GM21723 (cell line): ENCODE measurements around the gene GRAMD1B.
A peak's percentile ranks its signal among the peaks of the same experiment; 100 is the strongest.

Experiments used
- ATAC-seq: cut with Tn5 transposase; IDR thresholded peaks from one replicate; pipeline ENCODE4 v1.9.1; 2021; ENCODE audit warnings: mild to moderate bottlenecking, moderate library complexity; ENCODE audit not compliant: unreplicated experiment

Gene GRAMD1B

DNA sequence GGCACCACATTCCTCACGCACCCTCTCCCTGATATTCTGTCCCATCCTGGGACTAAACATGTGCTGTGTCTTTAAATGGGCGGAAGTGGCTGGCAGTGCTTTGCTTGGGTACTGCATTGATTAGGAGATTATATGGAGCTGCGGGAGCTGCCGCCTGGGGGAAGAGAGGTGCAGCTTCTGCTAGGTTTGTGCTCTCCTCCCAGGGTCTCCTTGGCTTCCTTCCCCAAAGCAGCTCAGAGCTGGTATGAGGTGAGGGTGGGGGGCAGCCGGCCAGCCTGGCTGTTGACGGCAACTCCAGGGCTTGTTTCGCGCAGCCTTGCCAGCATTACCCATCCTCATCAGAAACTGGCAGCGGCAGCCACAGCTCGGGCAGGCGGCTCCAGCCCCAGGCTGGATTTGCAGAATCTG, 95.4 kb downstream of the GRAMD1B start:
- no peak for ATAC-seq

DNA sequence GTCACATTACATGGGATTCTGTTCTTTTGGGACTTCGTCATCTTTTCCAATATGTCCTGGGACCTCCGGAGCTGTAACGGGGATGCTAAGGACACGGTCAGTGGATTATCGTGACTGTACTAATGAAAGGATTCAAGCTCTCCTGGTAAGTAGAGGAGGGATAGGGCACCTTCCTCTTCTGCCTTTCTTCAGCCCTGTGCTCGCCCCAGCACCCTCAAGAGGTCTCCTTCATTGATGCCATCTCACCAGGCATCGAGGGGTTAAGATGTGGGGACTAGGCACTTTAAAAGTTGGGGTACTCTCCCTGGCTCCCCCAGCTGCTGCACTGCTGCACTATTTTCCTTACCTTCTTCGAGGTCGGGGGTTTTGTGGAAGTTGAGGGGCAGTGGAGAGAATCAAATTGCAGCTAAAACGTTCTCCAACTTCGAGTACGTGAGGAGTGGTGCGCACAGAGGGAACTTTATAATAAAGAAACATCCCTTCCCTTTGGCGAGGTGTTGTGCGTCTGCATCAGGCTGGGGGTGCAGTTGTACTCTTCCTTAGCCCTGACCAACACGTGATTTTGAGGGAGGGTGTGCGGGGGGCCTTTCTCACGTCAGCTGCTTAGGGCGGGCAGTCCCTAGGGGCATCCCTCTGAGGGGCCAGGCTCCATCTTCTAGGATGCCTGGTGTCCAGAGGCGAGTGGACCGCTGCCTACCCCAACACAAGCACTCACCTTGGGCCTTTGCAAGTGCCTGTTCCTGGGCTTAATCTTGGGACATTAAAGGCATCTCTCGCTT, 96.1 kb downstream of the GRAMD1B start:
- no peak for ATAC-seq

DNA sequence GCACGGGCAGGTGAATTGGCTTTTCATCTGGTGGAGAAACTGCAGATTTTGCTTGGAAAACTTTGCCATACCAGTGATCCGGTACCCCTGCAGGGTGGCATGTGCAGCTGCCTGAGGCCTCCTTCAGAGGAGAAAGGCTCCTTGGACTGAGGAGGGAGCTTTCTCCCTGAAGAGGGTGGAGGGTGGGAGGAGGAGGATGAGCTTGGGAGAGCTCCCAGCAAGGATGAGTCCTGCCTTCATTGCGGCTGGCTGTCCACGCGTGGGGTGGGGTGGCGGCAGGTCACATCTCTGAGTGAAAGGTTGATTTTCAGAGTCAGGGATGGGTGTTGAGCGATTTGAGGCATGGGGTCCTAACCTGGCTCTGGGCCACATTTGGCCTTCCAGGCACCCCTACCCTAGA, 96.8 kb downstream of the GRAMD1B start:
- no peak for ATAC-seq

DNA sequence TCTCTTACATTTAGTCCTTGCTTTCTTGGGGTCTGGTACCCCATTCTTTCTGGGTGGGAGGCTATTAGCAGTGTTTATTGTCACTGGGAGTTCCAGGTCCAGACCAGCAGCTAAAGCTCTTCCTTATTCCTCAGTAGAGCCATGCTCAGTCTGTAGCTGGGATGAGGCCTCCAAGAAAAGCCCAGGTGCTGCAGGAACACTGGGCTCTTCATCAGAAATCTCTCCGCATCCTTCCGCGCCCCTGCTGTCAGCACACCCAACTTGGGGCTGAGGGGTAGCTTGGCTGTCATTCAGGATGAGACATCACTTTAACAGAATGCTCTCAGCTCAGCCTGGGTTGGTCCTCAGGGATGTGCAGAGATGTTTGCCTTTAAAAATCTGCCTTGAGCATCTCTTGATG, 97.5 kb downstream of the GRAMD1B start:
- no peak for ATAC-seq

DNA sequence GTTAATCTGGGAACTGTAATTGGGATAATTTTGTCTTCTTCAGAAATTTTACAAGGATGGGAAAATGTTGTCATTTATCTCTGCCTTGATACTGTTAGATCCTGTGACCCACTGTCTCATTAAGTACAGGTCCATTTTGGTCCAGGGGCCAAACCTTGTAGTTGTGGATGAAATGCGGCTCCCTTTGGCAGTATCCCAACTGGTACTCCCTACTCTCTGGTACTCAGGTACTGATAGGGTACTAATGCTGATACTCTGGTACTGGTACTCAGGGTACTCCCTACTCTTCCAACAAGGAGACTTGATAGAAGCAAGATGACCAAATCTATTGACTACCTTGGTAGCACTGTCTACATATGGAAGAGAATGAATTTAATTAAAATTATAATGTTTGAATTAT, 97.9 kb downstream of the GRAMD1B start:
- ATAC-seq, result no peak

DNA sequence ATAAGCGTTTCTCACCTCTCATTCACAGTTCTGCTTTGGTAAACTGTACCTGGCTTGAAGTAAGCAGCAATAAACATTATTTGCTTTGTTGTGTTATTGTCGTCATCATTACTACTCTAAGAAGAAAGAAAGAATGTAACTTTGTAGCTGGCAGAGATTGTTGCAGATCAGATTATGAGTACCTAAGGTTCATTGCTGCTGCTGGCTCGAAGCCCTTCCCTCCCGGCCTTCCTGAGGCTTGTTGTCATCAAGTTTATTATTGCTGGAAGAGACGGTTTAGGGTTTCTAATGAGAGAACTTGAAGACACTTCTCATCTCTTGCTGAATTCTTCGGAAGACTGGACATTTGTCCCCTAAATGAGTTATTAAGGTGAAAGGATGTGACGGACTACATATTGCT, 101.3 kb downstream of the GRAMD1B start:
- no peak for ATAC-seq

DNA sequence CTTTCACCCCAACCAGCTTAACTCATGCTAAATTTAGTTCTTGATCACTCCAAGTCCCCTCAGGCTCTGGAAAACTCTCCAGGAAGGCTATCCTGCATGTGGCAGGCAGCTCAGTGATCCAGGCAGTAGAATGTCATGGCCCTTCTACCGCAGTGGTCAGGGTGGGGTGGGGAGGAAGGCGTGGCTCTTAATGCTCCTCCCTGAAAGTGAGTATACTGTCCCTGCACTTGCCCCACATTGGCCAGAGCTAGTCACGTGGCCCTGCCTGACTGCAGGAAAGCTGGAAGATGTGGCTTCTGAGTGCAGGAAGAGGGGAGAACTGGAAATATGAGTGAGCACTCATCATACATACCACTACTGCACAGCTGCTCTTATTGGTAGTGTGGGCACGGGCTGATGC, 102.1 kb downstream of the GRAMD1B start:
- ATAC-seq, result no peak

DNA sequence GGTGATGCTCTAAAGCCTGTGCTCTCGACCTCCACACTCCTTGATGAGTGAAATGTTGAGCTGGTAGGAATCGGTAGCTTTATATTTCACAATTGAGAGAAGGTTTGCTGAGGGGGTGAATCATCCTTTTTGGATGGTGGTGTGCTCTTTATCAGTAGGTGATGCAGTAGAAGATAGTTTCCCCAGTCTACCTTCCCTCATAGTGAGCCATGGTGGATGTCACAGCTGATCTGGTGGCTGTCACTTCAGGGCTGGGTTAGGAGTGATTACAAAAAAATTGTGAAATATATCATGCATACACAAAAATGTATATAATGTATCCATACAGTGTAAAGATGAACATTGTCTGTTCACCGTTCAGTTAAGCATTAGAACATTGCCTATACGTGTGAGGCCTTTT, 105.3 kb downstream of the GRAMD1B start:
- ATAC-seq, result no peak

DNA sequence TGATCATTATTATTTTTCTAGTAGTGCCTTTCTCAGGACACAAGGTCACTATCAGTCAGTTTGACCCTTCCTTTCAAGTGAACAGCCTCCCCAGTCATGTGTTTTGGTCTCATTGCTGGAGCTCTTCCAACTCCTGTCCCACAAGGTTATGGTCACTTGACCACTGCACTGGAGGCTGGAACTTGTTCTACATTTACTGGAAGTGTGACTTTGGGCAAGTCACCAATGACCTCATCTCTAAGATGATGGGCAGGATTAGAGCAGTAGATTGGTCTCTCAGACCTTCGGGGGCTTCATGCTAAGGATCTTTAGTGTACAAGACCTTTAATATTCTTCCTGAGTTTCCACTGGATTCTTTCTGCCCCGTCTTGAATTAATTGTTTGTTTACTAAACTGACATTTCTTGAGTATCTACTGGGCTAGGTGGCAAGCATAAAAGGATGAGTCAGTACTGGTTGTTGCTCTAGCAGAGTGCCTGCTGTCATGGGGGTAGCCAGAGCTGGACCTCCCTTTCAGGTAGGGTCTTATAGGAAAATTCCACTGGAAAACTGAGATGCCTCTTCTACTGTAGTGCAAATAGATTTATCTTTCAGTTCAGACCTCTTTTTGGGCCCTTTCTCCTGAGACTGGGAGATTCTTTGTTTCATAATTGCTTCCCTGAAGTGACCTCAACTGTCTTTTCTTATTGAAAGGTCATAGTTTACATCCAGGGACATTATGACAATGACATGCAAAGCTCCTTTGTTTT, 106.8 kb downstream of the GRAMD1B start:
- no peak for ATAC-seq

DNA sequence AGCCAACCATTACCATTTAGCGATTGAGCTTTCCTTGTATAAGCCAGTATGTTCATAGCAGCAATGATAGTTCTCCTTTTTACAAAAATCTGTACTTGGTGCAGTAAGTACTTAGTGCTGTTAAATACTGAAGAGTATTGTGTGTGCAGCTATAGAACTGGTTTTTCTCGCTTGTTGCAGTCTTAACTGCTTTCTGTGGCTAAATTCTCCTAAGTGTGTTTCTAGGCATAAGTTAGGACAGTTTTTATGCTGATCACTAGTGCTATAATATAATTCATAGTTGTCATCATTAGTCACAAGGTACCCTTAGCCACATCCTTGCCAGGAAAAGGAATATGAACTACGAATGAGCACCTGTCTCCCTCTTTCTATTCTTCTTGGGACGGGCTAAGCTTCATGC, 107.7 kb downstream of the GRAMD1B start:
- ATAC-seq, result no peak

DNA sequence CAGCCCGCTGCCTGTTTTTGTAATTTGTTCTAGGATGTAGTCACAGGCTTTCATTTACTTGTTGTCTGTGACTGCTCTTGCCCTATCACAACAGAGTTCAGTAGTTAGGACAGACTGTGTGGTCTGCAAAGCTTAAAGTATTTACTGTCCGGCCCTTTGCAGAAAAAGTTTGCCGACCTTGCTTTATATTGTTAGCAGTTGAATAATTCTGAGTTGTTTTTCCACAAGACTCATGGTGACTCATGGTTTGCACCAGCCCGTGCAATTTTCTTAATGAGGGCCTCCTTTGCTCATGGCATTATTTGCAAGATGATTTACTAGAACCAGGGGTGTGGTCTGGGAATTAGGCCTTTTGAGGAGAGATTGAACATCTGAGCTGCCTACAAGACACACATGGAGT, 113.7 kb downstream of the GRAMD1B start:
- ATAC-seq, result no peak

DNA sequence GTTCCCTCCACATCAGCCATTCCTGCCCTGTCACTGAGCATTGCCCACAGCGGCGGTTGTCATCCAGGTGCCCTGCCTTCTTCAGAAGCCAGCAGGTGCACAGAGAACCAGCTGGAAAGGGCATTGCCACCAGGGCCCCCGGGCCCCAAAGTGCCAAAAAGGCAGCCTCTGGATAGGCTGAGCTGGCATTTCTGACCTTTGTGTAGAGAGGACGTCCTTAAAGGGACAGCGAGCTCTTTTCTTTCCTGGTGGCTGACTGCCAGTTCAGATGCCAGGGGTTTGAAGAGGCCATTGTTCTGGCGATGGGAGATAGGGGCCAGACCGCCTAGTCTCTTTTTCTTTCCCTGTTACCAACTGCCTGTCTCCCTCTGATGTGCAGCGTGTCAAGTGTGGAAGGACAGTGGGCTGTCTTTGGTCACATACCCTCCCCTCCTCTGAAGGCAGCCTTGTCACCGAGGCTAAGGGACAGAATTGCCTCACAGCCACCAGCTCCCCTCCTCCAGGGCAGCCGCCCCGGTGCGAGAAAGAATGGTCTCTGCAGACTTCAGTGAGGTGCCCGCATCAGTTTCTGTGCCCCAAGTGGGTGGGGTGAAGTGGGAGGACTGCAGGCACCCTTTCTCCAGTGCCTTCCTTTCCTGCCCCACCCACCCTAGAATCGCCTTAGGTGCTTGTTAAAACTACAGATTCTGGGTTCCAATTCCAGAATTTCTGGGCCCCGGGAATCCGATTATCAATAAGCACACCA, 114.7 kb downstream of the GRAMD1B start:
- ATAC-seq, result no peak

DNA sequence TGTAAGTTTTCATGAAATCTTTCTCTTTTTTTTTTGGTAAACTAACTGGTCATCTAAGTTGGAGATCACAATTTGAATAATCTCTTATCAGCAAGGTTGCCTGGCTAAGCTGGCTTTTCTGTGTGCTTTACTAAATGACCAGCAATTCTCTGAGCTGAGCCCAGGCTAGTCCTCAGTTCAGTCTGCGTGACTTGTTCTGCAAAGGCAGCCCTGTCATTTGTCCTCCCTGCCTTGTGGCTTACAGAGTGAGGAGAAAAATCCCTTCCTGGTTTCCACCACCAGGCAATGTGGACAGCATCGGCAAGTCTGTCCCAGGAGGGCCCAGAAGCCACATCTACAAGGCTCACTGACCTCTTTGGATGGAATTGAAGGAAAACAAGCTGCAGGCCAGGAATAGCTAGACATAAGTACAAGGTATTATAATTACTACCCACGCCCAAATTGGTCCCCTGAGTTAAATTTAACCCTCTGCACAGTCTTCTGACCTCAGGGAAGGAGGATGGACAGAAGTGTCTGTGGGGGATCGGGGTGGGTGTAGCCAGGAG, 115.7 kb downstream of the GRAMD1B start:
- ATAC-seq, result no peak

DNA sequence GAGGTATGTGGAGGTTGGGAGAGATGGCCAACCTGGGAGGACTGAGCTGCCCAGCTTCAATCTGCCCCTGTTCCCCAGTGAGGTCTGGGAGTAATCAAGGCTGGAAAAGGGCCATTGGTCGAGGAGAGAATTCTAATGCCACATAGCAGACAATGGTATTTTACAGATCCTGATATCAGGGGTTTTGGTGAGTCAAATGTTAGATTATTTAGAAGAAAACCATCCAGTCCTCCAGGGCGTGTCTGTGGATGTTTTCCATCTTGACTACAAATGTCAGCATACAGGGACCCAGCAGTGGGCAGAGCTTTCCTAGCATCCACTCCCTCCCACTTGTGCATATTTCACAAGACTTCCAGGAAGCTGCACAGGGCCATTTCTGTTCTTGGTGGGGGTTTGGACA, 116.4 kb downstream of the GRAMD1B start:
- ATAC-seq, result no peak

DNA sequence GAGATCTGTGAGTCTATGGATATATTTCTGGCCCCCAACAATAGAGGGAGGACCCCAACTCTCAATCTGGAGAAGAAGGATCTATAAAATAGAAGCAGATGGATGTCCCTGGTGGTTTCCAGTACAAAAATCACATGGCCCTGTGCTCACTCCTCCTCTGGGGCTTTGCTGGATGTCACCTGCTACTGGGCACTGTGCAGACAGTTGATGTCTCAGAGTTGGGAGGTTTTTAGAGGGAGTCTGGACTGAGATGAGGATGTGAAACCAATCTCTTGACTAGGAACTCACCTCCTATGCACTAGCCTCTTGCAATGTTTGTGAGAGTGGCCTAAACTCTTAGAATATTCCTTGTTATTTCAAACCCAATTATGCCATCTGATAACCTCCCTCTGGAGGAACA, 117.1 kb downstream of the GRAMD1B start:
- peak; percentile 88 for ATAC-seq

DNA sequence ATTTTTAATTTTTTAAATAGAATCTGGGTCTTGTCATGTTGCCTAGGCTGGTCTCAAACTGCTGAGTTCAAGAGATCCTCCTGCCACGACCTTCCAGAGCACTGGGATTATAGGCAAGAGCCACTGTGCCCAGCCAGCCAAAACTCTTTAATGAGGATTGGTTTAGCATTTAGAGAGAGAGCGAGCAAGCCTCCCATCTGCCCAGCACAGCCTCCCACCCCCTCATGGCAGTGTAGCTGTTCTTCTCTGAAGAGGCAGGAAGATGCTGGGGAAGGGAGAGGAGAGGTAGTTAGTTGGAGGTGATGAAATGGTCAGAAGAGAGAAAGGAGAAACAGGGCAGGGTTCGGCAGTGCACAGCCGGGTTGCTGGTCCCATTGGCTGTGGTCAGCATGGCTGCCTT, 118.7 kb downstream of the GRAMD1B start:
- ATAC-seq, result no peak

DNA sequence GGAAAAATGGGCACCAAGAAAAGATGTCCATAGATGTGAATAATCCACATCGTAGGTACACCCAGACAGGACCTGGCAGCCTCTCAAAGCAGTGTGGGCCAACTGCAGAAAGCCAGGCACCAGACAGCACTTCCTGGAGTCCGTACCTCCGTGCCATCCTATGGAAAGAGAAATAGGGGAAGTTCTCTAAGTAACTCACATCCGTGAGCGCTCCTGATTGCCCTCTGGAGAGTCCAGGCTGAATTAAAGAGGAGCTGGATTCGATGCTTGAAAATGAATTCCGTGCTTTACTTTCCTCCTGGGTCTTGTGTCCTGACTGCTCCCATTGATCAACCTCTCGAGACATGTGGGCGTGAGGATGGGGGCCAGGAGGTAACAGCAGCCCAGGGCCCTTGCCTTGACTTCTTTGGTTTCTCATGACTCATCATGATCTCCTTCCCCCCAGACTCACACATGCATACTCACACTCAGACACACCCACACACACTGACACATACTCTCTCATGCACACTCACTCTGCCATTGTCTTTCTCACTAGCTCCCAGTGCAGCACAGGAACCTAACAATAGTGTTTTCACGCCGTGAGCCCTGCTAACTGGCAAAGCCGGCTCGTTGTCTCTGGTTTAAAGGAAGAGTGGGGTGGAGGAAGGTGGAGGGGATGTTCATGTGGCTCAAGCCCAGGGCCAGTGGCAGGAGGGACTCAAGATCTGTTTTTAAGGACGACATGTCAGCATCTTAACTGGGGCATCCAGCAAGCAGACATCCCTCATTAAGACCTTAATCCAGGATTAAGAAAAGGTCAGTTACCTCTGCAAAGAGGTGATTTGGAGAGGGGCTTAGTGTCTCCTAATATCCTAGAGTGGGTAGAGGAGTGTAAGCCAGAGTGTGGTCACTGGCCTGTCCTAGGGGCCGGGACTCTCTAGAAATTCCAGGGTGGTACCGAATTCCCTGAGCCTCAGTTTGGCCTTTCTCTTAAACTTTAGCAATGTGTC, 120.2 kb downstream of the GRAMD1B start:
- ATAC-seq, result no peak

DNA sequence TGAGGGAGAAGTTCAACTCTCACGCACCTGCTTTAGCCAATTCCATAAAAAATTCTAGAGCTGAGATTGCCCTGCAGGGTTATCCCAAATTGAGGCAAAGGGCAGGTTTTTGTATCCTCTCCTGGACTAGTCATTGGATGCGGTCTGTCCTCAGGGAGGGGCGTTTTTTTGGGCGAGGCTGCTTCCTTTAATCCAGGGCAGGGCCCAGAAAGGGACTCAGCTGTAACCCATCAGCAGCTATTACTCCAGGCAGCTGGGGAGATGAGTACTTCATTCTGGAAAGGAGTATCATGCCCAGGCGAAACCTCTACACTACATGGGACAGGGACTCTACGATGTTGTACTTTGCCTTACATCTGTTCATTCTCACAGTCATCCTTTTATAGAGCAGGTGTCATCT, 121.0 kb downstream of the GRAMD1B start:
- ATAC-seq, result no peak

DNA sequence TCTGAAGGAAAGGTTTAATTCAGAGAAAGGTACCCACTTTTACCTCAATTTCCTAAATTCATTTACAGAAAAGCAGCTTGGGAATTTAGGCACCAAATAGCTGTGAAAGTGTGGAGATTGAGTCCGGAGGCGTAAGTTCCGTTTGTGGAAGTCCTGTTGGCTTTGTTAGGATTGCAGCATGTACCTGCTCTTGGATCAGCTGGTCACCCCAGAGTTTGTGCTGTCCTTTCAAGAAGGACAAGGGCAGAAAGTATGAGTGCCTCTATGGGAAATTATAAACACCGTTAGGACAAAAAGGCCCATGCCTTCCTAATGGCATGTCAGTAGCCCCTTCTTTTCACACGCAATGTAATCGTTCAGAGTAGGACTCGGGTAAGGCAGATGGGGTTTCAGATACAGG, 126.6 kb downstream of the GRAMD1B start:
- no peak for ATAC-seq

DNA sequence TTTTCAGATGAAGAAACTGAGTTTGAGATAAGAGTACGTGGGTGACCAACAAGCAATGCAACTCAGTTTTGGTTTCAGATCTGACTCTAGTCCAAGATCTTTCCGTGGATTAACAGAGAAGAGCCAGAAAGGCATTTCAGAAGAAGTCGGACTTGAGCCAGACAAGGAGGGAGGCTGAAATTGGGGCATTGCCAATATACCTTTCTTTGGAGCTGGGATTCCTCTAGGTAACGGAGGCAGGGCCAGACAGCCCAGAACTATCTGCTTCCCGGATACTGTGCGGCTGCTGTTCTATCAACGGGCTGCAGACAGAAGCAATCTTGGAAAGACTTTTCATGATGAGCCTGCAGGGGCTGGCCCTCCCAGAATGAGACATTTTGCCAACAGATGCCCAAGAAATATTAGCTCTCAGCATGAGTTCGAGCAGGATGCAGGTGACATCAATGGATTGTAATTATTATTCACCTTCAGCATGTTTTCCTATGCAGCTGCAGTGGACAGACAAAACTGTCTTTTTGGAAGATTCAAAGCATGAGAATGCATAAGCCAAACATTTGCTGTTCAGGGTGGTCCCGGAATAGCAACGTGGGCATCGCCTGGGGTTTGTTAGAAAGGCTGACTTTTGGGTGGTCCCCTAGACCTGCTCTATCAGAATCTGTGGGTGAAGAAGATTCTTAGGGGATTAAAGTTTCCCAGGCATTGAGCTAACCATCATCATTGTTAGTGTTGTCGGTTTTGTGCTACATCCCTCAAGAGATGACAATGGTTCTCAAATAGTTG, 128.7 kb downstream of the GRAMD1B start:
- no peak for ATAC-seq
